Activated T-helper 2 cell treated with anti-CD3 and anti-CD28 coated beads, Interferon-gamma antibody, Interleukin-2, Interleukin-4, amounts not matched to agents 10 μg/mL and 5 μg/mL and 100 μg/mL, durations not matched to agents 14 hours and 24 hours and 36 hours (primary cell): ENCODE data around the gene IL18BP. TPM values are rescaled to one million over a fixed set of nuclear protein-coding genes. Genes with fewer than 3 reads are reported as not detected.

ENCODE experiments used
- DNase-seq: peaks from one replicate; pipeline ENCODE4 v3.0.0; 2021; ENCODE audit warnings: low spot score
- H3K27ac Mint-ChIP-seq: one replicate; pipeline ENCODE4 v1.8.0; 2021; ENCODE audit warnings: mixed read lengths
- H3K27me3 Mint-ChIP-seq: one replicate; pipeline ENCODE4 v1.8.0; 2021; ENCODE audit warnings: low read depth, mixed read lengths
- H3K36me3 Mint-ChIP-seq: one replicate; pipeline ENCODE4 v1.8.0; 2021; ENCODE audit warnings: low read depth, mixed read lengths
- H3K4me1 Mint-ChIP-seq: one replicate; pipeline ENCODE4 v1.8.0; 2021; ENCODE audit warnings: low read depth, mixed read lengths
- H3K4me3 Mint-ChIP-seq: one replicate; pipeline ENCODE4 v1.8.0; 2021; ENCODE audit warnings: low read depth, mild to moderate bottlenecking, moderate library complexity, mixed read lengths
- H3K9me3 Mint-ChIP-seq: one replicate; pipeline ENCODE4 v1.8.0; 2021; ENCODE audit warnings: mixed read lengths
- intact Hi-C: fragments of 100-400 bp; cut with micrococcal nuclease; formaldehyde crosslinking; loops from one replicate; pipeline ENCODE4 v1.15.1; 2023
- total RNA-seq: library from RNA; stranded (reverse); gene quantifications from 2 replicates; pipeline ENCODE4 v1.2.3, GENCODE V29; 2022

Gene IL18BP
- total RNA-seq, 1 donor from 2014 or later, result 13.5 TPM

DNA sequence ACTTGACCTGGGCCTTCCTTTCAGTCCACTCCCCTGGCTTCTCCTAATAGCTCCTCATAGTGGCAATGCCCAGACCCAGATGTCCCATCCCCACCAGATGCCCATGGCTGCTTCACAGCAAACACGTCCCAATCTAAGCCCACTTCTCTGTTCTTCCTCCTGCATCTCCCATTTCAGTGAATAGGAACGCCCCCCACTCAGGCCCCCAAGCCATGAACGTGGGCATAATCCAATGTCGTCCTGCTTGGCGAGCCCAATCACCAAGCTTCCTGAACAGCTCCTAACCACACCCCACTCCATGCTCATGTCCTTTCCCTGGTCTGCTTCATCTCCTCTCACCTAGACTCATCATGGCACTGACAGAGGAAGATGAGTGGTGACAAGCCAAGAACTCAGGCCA lies 8.9 kb downstream of the IL18BP start:
- Mint-ChIP-seq H3K4me3 (no peak overlapping the region), H3K27me3 (no peaks in the 10 kb centered on the region), H3K4me1 (no peaks in the 10 kb centered on the region), H3K9me3 (no peaks in the 10 kb centered on the region), H3K27ac (no peak overlapping the region), H3K36me3 (peaks cover 79% of the 10 kb centered on the region)
- intact Hi-C loops, result no loop called here
- DNase-seq, result no peak

DNA sequence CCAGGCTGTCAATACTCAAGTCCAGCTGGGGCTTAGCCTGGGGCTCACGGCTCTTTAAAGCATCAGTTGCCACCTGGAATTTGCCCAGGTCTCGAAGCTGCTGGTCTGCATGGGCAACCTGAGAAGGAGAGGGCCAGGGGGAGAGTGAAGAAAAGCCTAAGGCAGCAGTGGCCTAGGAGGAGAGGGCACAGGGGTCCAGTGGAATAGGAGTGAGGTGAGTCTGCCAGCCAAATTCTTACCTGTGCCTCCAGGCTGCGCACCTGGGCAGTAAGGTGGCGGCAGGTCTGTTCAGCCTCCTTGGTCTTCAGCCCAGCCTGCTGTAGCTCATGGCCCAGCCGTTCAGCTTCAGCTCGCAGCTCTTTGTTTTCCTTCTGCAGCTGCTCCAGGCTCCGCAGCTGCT lies 10.0 kb downstream of the IL18BP start:
- no peak for DNase-seq
- H3K4me3 Mint-ChIP-seq, result no peak overlapping the region
- H3K4me1 Mint-ChIP-seq, result no peaks in the 10 kb centered on the region
- no peaks in the 10 kb centered on the region for H3K27me3 Mint-ChIP-seq
- intact Hi-C loops, result no loop called here
- no peaks in the 10 kb centered on the region for H3K9me3 Mint-ChIP-seq
- peak overlapping the region; percentile 19 for H3K27ac Mint-ChIP-seq
- peaks cover 73% of the 10 kb centered on the region for H3K36me3 Mint-ChIP-seq

DNA sequence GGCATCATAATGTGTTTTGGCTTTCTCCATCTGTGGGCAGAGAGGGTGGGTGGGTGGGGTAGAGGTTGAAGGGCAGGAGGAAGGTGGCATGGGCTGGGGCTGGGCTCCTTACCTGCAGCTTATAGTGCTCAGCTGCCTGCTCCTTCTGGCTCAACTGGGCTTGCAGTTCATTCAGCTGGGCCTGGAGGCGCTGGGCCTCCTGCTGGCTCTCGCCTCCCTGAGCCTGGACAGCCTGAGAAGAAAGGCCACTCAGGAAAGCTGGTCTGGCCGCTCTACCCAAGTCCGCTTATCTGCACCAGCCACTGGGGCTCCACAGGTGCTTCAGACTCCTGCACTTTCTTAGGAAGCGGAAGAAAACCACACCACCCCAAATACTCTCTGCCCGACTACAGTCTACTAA lies 10.4 kb downstream of the IL18BP start:
- no peaks in the 10 kb centered on the region for H3K4me1 Mint-ChIP-seq
- no peak for DNase-seq
- H3K4me3 Mint-ChIP-seq, result no peak overlapping the region
- intact Hi-C loops, result no loop called here
- H3K27ac Mint-ChIP-seq, result no peak overlapping the region
- no peaks in the 10 kb centered on the region for H3K9me3 Mint-ChIP-seq
- H3K36me3 Mint-ChIP-seq, result peaks cover 72% of the 10 kb centered on the region
- no peaks in the 10 kb centered on the region for H3K27me3 Mint-ChIP-seq

DNA sequence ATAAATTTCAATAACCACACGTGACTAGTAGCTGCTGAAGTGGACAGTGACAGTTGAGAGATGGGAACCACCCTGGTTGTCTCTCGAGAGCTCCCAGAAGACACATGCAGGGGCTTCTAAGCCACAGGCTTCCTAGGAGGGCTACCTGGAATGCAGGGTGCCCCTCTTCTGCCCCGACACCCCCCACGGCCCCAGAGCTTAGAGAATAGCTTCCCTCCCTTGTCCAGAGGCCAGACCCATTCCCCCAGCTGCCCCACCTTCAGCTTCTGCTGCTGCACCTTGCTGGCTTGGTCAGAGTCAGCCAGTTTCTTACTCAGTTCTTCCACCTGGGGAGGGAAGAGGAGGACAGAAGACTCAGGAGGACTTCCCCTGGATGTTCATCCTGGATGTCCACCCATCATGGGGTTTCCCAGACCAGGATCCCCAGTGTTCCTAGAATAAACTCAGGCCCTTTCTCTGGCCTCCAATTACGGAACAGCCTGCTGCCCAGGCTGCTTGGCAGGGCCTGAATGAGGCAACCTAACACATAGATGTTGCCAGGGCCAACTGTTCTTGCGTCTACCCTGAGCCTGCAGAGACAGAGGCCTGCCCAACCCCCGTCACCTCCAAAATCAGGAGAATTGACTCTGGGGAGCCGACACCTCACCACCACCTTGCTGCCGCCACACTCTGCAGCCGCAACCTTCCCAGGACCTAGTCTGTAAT lies 12.0 kb downstream of the IL18BP start:
- H3K4me1 Mint-ChIP-seq, result no peaks in the 10 kb centered on the region
- H3K4me3 Mint-ChIP-seq, result no peak overlapping the region
- DNase-seq, result no peak
- no peaks in the 10 kb centered on the region for H3K27me3 Mint-ChIP-seq
- H3K36me3 Mint-ChIP-seq, result peaks cover 76% of the 10 kb centered on the region
- intact Hi-C loops, result no loop called here
- H3K27ac Mint-ChIP-seq, result no peak overlapping the region
- no peaks in the 10 kb centered on the region for H3K9me3 Mint-ChIP-seq

DNA sequence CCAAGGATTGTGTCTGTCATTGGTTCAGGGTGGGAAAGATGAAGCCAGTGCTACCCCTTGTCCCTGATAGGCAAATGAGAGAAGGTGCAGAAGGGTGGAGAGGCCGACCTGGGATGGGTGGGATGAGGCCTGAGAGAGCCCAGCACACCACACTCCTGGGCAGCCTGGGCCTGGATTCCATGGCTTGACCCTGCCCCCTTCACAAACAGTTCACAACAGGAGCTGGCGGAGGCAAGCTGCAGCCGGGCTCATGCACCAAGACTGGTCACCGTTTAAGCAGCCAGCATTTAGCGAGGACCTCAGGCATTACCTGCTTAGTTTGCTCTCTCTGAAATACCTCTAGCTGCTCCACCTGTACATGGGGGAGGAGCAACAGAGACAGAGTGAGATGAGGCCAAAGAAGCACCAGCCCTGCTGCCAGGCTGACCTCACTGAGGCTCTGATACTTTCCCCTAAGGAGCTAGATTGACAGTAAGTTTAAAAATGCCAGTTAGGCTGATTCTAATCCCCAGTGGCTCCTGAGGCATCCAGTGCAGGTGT lies 13.5 kb downstream of the IL18BP start:
- no peaks in the 10 kb centered on the region for H3K9me3 Mint-ChIP-seq
- H3K4me1 Mint-ChIP-seq, result no peaks in the 10 kb centered on the region
- no peak for DNase-seq
- H3K36me3 Mint-ChIP-seq, result peaks cover 76% of the 10 kb centered on the region
- no peaks in the 10 kb centered on the region for H3K27me3 Mint-ChIP-seq
- intact Hi-C loops, result no loop called here
- no peak overlapping the region for H3K27ac Mint-ChIP-seq
- H3K4me3 Mint-ChIP-seq, result no peak overlapping the region

DNA sequence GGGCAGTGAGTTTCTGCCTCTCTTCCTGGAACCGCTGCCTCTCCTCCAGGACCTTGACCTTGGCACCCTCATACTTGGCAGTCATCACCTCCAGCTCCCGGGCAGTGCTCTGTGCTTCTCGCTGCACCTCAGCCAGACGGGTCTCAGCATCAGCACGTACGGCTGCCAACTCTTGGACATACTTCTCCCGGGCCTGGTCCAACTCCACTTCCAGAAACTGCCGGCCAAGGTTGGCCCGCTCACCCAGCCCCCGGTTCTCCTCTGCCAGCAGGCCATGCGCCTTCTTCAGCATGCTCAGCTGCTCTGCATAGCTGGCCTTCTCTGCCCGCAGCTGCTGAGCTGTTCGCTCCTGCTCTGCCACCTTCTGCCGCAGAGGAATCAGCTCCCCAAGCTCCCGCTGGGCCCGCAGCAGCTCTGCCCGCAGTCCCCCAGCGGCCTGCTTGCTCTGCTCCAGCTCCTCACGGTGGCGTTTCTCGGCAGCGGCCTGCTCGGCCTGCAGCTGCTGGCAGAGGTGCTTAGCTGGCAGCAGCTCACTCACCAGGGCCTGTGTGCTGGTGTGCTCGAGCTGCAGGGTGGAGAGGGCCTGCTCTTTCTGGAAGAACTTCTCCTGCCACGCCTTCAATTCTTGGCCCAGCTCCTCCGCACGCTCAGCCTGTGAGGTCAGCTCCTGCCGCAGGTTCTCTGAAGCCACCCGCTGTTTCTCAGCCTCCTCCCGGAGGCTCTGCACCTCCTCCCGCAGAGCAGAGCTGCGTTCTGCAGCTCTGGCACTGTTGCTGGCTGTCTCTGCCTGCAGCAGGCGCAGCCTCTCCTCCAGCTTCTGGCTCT lies 14.4 kb downstream of the IL18BP start:
- no peaks in the 10 kb centered on the region for H3K27me3 Mint-ChIP-seq

DNA sequence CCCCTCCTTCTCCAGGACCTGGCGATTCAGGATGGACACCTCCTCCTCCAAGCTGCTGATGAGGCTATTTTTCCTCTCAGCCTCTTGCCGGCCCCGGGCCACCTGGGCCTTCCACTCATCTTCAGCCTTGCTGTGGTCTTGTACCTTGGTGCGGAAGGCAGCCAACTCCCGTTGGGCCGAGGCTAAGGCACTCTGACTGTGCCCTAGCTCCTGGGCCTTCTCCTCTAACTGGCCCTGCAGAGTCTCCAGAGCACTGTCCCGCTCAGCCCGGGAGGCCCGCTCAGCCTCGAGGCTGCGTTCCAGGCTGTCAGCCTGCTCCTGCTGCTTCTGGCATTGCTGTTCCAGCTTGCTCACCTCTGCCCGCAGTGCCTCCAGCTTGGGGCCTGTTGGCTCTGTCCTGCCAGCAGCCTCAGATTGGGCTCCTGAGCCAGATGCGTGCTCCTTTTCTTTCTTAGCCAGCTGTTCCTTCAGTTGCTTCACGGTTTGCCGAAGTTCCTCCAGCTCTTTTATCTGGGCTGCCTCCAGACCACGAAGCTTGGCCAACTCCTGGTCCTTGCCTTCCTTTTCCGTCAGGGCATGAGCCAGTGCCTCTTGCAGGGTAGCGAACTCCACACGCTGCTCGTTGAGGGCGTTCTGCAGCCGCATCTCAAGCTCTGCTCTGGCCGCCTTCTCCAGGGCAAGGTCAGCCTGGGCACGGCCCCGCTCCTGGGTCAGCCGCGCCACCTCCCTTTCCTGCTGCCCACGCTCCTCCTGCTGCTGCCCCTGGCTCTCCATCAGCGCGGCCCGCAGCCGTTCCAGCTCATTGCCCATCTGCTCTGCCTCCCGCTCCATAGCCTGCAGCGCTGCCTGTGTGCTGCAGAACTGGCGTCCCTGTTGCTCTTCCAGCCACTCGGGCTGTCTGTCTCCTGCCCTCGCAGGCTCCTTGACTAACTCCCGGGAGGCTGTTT lies 15.3 kb downstream of the IL18BP start:
- DNase-seq, result no peak
- intact Hi-C loops, result no loop called here
- H3K36me3 Mint-ChIP-seq, result peaks cover 76% of the 10 kb centered on the region
- H3K4me3 Mint-ChIP-seq, result no peak overlapping the region
- H3K27me3 Mint-ChIP-seq, result no peaks in the 10 kb centered on the region
- H3K27ac Mint-ChIP-seq, result no peak overlapping the region
- H3K4me1 Mint-ChIP-seq, result no peaks in the 10 kb centered on the region
- H3K9me3 Mint-ChIP-seq, result no peaks in the 10 kb centered on the region

More for the DNA sequence above, 14.4 kb downstream of the IL18BP start:
- Mint-ChIP-seq H3K9me3 (no peaks in the 10 kb centered on the region), H3K36me3 (peaks cover 76% of the 10 kb centered on the region), H3K4me1 (no peaks in the 10 kb centered on the region), H3K27ac (peak overlapping the region; percentile 26), H3K4me3 (no peak overlapping the region)
- DNase-seq, result no peak
- intact Hi-C loops, result no loop called here

DNA sequence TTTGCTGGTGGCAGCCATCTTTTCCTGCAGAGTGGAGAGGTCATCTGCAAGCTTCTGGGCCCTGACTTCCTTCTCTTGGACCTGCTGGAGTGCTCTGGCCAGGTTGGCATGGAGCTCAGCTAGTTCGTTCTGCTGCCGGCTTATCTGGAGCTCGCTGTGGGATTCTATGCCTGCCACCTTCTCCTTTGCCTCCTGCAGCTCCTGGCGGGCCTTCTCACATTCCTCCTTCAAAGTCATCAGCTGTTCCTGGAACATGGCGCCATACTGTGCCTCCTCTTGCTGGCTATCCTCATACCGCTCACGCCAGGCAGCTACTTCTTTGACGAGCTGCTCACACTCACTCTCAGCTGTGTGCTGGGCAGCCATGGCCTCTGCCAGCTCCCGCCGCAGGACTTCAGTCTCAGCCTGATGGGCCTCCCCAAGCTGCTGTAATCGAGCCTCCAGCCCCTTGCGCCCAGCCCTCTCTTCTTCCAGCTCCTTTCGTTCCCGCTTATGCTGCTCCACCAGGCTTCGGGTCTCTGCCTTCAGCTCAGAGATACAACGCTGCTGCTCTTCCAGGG lies 16.1 kb downstream of the IL18BP start:
- Mint-ChIP-seq H3K9me3 (no peaks in the 10 kb centered on the region), H3K27ac (no peak overlapping the region), H3K4me3 (no peak overlapping the region), H3K27me3 (no peaks in the 10 kb centered on the region), H3K36me3 (peaks cover 77% of the 10 kb centered on the region), H3K4me1 (no peaks in the 10 kb centered on the region)
- DNase-seq, result no peak
- intact Hi-C loops, result no loop called here

DNA sequence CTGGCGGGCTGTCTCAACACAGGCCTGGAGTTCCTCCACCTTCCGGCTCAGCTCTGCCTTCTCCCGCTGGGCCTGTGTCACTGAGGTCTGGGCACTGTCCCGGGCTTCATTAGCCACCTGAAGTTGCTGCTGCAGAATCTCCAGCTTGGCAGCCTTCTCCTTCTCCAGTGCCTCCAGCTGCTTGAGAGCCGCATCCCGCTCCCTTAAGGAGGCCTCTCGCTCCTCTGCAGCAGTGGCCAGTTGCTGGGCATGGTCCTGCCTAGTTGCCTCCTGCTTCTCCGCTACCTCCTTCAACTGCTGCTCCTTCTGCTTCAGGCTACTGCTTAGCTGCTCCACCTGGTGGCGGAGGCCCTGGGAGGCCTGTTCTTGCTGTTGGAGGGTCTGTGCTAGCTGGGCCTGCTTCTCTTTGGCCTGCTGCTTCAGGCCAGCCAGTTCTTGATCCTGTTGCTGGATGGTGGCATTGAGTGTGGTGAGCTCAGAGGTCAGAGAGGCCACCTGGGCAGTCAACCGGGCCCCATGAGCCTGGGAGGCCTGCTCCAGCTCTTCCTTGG lies 16.9 kb downstream of the IL18BP start:
- Mint-ChIP-seq H3K27ac (no peak overlapping the region), H3K4me1 (no peaks in the 10 kb centered on the region), H3K9me3 (no peaks in the 10 kb centered on the region), H3K4me3 (no peak overlapping the region), H3K36me3 (peaks cover 77% of the 10 kb centered on the region), H3K27me3 (no peaks in the 10 kb centered on the region)
- DNase-seq, result no peak
- intact Hi-C loops, result no loop called here

DNA sequence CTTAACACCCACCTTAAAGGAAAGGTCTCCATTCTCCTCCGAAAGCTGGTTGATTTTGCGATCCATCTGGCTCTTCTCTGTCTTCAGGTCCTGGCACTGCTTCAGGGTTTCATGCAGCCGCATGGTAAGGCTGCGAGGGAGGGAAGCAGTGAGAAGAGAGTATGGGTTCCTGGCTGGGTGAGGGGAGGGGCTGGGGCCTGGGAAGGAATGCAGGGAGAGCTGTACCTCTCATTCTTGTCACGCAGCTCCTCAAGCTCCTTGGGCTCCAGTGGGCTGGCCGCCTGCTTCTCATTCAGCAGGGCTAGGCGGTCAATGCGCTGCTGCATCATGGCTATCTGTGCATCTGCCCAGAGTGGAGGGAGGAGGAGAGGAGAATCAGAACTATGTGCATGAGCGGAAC lies 19.5 kb downstream of the IL18BP start:
- Mint-ChIP-seq H3K4me3 (no peak overlapping the region), H3K27ac (no peak overlapping the region), H3K4me1 (no peaks in the 10 kb centered on the region), H3K9me3 (no peaks in the 10 kb centered on the region), H3K36me3 (peaks cover 89% of the 10 kb centered on the region), H3K27me3 (no peaks in the 10 kb centered on the region)
- intact Hi-C loops, result no loop called here
- DNase-seq, result no peak

DNA sequence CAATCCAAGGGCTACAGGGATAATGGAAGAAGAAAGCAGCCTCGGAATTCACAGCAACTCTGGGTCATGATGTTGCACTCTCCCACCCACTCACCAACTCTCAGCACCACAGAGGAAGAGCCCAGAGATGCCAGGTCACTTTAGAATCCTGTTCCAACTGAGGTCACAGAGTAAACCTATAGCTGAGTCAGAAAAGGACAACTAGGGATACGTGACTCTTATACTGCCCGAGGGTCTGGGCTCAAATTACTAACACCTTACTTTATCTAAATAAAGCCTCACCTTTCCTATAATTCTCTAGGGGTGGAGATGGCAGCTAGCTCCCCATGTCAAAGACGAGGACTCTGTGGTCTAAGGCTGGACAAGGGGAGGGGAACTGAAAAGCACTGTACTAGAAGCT lies 24.6 kb downstream of the IL18BP start:
- intact Hi-C loops, result no loop called here
- Mint-ChIP-seq H3K9me3 (no peaks in the 10 kb centered on the region), H3K4me3 (no peak overlapping the region), H3K27ac (no peak overlapping the region), H3K27me3 (no peaks in the 10 kb centered on the region), H3K36me3 (peaks cover 76% of the 10 kb centered on the region), H3K4me1 (peaks cover 14% of the 10 kb centered on the region)
- DNase-seq, result no peak
